ENCODE measurements around the gene PXT1. TPM values are rescaled to one million over a fixed set of nuclear protein-coding genes. Genes with fewer than 3 reads are reported as not detected.
A peak's percentile ranks its signal among the peaks of the same experiment; 100 is the strongest.

PXT1 gene
- total and polyA plus RNA-seq, 9 of the 15 experiments (the other 6 are each of a cell fraction or from before 2014, with no cell fraction given), result 0.09 to 0.11 (median 0.10) TPM; not detected in 5

DNA sequence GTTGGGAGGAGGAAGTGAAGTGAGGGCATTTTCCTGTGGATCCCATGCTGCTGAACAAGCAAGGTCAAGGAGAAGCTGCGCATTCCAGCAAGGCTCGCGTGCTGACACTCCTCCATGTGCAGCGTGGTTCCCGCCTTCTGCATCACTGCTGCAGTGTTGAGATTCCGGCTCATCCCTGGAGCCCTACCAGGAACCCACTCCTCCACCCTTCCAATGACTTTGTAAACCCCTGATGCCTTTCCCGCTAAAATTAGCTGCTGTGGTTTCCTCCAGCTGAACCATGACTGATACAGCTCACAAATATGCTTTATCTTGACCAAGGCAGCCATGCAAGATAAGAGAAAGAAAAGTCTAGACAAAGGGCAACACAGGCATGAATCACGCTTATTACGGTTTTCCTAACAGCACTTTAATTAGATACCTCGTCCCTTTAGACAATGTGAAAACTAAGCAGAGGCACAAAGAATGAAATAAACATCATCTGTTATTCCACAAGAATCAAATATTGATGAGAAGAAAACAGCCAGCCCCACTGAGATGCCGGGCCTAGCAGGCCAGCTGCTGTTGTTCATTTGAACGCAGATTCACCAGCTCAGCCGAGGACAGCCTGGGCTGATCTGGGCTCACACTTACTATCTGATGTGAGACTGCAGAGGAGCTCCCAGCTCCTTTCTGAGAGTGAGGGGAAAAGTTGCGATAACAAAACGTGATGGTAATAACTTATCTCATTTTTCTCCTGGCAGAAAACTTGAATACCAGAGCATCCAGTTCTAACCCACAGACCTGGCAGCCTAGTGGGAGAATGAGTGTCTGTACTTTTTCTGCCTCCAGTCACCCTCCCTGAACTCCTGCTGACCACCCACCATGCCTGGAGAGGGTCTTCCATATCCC lies 91.7 kb downstream of the PXT1 start (continued):
- TF ChIP-seq, protein P1, sequence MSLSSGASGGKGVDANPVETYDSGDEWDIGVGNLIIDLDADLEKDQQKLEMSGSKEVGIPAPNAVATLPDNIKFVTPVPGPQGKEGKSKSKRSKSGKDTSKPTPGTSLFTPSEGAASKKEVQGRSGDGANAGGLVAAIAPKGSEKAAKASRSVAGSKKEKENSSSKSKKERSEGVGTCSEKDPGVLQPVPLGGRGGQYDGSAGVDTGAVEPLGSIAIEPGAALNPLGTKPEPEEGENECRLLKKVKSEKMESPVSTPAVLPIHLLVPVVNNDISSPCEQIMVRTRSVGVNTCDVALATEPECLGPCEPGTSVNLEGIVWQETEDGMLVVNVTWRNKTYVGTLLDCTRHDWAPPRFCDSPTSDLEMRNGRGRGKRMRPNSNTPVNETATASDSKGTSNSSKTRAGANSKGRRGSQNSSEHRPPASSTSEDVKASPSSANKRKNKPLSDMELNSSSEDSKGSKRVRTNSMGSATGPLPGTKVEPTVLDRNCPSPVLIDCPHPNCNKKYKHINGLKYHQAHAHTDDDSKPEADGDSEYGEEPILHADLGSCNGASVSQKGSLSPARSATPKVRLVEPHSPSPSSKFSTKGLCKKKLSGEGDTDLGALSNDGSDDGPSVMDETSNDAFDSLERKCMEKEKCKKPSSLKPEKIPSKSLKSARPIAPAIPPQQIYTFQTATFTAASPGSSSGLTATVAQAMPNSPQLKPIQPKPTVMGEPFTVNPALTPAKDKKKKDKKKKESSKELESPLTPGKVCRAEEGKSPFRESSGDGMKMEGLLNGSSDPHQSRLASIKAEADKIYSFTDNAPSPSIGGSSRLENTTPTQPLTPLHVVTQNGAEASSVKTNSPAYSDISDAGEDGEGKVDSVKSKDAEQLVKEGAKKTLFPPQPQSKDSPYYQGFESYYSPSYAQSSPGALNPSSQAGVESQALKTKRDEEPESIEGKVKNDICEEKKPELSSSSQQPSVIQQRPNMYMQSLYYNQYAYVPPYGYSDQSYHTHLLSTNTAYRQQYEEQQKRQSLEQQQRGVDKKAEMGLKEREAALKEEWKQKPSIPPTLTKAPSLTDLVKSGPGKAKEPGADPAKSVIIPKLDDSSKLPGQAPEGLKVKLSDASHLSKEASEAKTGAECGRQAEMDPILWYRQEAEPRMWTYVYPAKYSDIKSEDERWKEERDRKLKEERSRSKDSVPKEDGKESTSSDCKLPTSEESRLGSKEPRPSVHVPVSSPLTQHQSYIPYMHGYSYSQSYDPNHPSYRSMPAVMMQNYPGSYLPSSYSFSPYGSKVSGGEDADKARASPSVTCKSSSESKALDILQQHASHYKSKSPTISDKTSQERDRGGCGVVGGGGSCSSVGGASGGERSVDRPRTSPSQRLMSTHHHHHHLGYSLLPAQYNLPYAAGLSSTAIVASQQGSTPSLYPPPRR (CRISPR knock-in tag; IDR thresholded peaks at IDR 0.05; ENCODE audit: borderline replicate concordance), result peak; percentile 68; the same call in 1 of the 2 replicates
- TF ChIP-seq, protein P2, sequence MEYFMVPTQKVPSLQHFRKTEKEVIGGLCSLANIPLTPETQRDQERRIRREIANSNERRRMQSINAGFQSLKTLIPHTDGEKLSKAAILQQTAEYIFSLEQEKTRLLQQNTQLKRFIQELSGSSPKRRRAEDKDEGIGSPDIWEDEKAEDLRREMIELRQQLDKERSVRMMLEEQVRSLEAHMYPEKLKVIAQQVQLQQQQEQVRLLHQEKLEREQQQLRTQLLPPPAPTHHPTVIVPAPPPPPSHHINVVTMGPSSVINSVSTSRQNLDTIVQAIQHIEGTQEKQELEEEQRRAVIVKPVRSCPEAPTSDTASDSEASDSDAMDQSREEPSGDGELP (CRISPR knock-in tag; IDR thresholded peaks at IDR 0.05; ENCODE audit: borderline replicate concordance), result peak; percentile 97
- TF ChIP-seq, protein P3, sequence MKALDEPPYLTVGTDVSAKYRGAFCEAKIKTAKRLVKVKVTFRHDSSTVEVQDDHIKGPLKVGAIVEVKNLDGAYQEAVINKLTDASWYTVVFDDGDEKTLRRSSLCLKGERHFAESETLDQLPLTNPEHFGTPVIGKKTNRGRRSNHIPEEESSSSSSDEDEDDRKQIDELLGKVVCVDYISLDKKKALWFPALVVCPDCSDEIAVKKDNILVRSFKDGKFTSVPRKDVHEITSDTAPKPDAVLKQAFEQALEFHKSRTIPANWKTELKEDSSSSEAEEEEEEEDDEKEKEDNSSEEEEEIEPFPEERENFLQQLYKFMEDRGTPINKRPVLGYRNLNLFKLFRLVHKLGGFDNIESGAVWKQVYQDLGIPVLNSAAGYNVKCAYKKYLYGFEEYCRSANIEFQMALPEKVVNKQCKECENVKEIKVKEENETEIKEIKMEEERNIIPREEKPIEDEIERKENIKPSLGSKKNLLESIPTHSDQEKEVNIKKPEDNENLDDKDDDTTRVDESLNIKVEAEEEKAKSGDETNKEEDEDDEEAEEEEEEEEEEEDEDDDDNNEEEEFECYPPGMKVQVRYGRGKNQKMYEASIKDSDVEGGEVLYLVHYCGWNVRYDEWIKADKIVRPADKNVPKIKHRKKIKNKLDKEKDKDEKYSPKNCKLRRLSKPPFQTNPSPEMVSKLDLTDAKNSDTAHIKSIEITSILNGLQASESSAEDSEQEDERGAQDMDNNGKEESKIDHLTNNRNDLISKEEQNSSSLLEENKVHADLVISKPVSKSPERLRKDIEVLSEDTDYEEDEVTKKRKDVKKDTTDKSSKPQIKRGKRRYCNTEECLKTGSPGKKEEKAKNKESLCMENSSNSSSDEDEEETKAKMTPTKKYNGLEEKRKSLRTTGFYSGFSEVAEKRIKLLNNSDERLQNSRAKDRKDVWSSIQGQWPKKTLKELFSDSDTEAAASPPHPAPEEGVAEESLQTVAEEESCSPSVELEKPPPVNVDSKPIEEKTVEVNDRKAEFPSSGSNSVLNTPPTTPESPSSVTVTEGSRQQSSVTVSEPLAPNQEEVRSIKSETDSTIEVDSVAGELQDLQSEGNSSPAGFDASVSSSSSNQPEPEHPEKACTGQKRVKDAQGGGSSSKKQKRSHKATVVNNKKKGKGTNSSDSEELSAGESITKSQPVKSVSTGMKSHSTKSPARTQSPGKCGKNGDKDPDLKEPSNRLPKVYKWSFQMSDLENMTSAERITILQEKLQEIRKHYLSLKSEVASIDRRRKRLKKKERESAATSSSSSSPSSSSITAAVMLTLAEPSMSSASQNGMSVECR (CRISPR knock-in tag; IDR thresholded peaks at IDR 0.05), result 0 out of 2 replicates have a peak, but pooled peaks have one; percentile 31
- no peak for TF ChIP-seq GABPB2 (CRISPR knock-in tag; conservative IDR thresholded peaks at IDR 0.05)
- TF ChIP-seq, protein P4, sequence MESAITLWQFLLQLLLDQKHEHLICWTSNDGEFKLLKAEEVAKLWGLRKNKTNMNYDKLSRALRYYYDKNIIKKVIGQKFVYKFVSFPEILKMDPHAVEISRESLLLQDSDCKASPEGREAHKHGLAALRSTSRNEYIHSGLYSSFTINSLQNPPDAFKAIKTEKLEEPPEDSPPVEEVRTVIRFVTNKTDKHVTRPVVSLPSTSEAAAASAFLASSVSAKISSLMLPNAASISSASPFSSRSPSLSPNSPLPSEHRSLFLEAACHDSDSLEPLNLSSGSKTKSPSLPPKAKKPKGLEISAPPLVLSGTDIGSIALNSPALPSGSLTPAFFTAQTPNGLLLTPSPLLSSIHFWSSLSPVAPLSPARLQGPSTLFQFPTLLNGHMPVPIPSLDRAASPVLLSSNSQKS (CRISPR knock-in tag; IDR thresholded peaks at IDR 0.05), result no peak
- TF ChIP-seq MECOM (CRISPR knock-in tag; IDR thresholded peaks at IDR 0.05), result peak; percentile 76; the same call in 1 of the 2 replicates
- peak; percentile 36; the same call in 1 of the 2 replicates for TF ChIP-seq FOXJ2 (tag; IDR thresholded peaks at IDR 0.05)
- peak; percentile 97 for TF ChIP-seq SMARCE1 (IDR thresholded peaks at IDR 0.05)
- TF ChIP-seq, protein P5, sequence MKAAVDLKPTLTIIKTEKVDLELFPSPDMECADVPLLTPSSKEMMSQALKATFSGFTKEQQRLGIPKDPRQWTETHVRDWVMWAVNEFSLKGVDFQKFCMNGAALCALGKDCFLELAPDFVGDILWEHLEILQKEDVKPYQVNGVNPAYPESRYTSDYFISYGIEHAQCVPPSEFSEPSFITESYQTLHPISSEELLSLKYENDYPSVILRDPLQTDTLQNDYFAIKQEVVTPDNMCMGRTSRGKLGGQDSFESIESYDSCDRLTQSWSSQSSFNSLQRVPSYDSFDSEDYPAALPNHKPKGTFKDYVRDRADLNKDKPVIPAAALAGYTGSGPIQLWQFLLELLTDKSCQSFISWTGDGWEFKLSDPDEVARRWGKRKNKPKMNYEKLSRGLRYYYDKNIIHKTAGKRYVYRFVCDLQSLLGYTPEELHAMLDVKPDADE (conservative IDR thresholded peaks at IDR 0.05; ENCODE audit: control insufficient read depth, low read depth, low read length), result no peak
- TF ChIP-seq SLC30A9 (CRISPR knock-in tag; IDR thresholded peaks at IDR 0.05), result no peak
- peak; percentile 87 to 97 for TF ChIP-seq TEAD1 (CRISPR knock-in tag; IDR thresholded peaks at IDR 0.05)
- TF ChIP-seq EP300 (IDR thresholded peaks at IDR 0.05; ENCODE audit: low read length), result peak; percentile 92
- TF ChIP-seq HLTF (IDR thresholded peaks at IDR 0.05), result 0 out of 2 replicates have a peak, but pooled peaks have one; percentile 15
- TF ChIP-seq ZNF253 (CRISPR knock-in tag; conservative IDR thresholded peaks at IDR 0.05), result no peak
